Measurements from ENCODE around the gene ODAD2.

GRCh38 chr10:27911011-27911410 is 87.9 kb downstream of the ODAD2 start:
- TF ChIP-seq CTCF (conservative IDR thresholded peaks at IDR 0.05 in 1 of 2, IDR thresholded peaks at IDR 0.05 in 1 of 2; ENCODE audit: low read depth in 1 of 2, low read length in 2 of 2) (no peak), EZH2 (IDR thresholded peaks at IDR 0.05; ENCODE audit: low read length, missing control alignments) (no peak)
